ENCODE measurements around the gene ZNF865. TPM values are rescaled to one million over a fixed set of nuclear protein-coding genes. Genes with fewer than 3 reads are reported as not detected.

ZNF865 gene
- total RNA-seq, 1 donor from 2014 or later = 8.1 TPM

DNA sequence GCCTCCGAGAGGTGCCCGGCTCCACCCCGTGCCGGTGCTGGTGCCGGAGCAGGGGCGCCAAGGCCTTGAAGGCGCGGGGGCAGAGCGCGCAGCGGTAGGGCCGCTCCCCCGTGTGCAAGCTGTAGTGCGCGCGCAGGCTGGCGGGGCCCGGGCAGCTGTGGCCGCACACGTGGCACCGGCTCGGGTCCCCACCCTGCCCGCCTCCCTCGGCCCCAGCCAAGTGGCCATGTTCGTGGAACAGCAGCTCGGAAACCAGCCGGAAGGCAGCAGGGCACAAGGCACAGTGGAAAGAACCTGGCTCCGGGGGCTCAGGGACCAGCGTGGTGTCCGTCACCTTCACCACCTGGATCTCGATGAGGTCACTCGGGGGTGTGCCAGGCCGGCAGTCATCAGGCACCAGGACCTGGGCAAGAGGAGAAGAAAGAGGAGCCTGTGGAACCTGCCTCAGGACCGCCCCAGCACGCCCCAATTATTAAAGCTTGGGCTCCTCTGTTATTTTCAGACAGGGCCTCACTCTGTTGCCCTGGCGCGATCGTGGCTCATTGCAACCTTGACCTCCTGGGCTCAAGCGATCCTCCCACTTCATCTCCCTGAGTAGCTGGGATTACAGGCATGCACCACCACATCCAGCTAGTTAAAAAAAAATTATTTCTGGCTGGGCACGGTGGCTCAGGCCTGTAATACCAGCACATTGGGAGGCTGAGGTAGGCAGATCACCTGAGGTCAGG, 17.0 kb downstream of the ZNF865 start:
- DNase-seq (ENCODE audit: low spot score) = no peak

DNA sequence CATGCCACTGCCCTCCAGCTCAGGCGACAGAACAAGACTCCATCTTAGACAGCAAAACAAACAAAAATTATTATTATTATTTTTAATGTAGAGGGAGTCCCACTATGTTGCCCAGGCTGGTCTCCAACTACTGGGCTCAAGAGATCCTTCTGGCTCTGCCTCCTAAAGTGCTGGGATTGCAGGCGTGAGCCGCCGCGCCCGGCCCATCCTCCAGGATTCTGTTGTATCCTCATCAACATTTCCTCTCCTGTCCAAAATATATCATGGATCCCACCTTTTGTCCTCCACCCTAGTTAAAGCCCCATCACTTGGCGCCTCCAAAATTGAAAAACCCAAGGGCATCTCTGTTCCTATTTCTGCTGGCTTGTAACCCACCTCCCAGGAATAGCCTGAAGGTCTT, 17.7 kb downstream of the ZNF865 start:
- no peak for ATAC-seq
- no peak for DNase-seq (ENCODE audit: low spot score)

More for the DNA sequence above, 17.0 kb downstream of the ZNF865 start:
- no peak for ATAC-seq

DNA sequence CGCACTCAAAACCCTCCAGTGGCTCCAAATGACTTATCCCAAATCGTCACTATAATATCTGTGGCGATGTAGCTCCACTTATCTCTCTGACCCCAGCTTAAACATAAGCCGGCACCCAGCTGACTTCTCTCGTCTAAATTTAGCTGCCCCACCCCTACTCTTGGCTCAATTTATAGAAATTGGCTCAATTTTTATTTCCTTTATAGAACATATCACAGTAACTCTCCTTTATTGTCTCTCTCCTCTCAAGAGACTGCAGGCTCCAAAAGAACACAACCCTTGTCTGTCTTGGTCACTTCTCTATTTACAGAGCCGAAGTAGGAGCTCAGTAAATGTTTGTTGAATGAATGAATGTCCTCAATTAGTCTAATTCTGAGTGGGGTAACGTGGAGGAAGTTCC, 18.1 kb downstream of the ZNF865 start:
- no peak for DNase-seq (ENCODE audit: low spot score)
- ATAC-seq = no peak

DNA sequence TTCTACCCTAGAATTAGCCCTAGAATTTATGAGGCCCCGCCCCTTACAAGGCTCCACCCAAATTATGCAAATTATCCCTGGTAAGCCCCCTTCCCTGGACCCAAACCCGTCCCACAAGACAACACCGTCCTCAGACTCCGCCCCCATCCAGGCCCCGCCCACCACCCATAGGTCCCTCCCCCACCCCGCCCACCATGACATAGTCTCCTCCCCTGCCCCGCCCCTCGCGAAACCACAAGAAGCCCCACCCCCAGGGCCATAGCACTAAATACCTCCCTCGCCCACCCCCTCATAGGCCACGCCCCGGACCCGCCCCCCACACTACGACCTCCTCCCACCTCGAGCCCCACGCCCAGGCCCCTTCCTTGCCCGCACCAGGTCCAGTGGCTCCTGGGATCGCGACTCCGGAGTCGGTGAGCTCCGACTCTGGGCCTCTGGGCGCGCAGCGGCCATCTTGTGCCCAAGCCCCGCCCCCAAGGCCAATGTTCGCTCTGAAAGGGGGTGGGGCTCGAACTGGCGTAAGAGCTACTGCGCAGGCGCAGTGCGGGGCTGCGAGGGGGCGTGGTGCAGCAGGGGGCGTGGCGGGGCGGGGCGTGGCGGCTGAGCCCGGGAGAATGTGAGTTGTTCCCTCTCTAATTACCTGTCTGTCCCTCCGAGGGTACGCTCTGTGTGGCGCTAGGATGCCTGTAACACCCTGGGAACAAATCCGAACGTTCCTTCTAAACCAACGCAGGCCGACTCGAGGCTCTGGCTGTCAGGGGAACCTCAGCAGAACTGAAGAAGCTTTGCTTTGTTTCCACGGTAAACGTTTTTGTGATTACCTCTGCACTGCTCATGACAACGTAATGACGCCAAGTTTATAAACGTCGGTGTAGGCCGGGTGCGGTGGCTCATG, 18.9 kb downstream of the ZNF865 start, which contains the start of gene ZNF784:
Gene ZNF784, minus strand, starts transcription at position 458 of the 895 bp plus-strand sequence. Its CDS starts 5 bp downstream, at position 453.
- ATAC-seq (peak; percentile 93), DNase-seq (ENCODE audit: low spot score) (peak; percentile 92)

DNA sequence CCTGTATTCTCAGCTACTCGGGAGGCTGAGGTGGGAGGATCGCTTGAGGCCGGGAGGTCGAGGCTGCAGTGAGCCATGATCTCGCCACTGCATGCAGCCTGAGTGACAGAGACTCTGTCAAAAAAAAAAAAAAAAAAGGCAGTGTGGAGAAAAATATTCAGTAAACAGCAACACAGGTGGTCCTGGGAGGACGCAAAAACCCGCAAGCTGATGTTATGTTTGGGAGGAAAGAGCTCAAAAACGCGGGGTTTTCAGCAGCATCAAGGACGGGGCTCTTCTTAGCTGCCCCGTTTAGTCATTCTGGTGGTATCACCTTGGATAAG, 19.5 kb downstream of the ZNF865 start:
- DNase-seq (ENCODE audit: low spot score) = no peak
- ATAC-seq = no peak

DNA sequence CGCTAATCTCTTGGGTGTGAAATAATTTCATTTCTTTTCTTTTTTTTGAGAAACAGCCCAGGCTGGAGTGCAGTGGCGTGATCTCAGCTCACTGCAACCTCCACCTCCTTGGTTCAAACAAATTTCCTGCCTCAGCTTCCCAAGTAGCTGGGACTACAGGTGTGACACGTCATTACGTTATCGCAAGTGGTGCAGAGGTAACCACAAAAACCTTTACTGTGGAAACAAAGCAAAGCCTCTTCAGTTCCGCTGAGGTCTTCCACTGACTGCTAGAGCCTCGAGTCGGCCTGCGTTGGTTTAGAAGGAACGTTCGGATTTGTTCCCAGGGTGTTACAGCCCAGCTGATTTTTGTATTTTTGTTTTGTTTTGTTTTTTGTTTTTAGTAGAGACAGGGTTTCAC, 20.9 kb downstream of the ZNF865 start:
- DNase-seq (ENCODE audit: low spot score) = no peak

DNA sequence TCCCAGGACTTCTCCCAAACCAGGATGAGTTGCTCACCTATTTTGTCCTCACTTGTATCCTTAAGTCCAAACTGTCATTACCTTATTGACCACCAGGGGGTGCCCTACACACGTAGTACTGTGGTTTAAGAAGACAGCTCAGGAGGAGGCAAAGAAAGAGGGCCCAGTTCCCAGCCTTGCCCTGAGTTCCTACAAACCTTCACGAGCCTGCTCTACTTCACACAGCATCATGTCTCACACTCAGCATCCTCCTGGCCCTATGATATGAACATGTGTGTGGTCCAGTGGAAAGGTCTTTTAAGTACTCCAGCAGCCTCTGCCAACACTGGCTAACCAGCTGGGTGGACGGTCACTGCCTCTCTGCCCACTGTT, 27.0 kb downstream of the ZNF865 start:
- ATAC-seq = peak; percentile 80
- peak; percentile 81 for DNase-seq (ENCODE audit: low spot score)

More for the DNA sequence above, 20.9 kb downstream of the ZNF865 start:
- no peak for ATAC-seq

DNA sequence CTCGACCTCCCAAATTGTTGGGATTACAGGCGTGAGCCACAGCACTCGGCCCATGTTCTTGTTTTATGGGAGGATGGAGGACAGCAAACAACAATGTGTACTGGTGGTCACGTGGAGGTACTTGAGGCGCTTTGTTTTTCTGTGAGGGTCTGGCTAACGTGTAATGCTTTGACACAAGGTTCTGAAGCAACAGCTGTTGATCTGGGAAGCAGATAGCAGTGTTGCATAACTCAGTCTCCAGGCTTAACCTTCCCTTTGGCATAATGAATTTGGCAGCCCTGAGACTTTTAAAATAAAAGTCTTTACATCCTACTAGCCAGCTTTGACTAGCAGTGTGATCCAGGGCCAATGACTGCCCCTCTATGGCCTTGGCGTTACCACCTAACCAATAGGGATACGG, 28.4 kb downstream of the ZNF865 start:
- ATAC-seq (no peak), DNase-seq (ENCODE audit: low spot score) (no peak)

DNA sequence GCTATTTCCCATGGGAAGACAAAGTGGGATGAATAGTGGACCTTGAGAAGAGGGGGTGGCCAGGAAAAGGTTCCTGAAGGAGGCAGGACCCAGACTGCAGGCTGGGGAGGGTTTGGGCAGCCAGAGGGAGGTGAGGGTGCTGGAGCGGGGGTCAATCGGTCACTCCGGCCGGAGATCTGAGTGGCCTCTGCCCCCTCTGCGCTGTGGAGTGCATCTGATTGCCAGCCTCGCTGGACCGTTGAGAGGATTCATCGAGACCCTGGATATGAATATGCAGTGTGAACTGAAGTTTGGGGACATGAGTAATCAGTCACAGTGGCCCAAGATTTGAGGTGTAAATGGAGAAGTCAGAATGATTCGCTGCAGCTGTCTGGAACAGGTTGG, 29.9 kb downstream of the ZNF865 start:
- ATAC-seq (no peak), DNase-seq (ENCODE audit: low spot score) (peak; percentile 46)

DNA sequence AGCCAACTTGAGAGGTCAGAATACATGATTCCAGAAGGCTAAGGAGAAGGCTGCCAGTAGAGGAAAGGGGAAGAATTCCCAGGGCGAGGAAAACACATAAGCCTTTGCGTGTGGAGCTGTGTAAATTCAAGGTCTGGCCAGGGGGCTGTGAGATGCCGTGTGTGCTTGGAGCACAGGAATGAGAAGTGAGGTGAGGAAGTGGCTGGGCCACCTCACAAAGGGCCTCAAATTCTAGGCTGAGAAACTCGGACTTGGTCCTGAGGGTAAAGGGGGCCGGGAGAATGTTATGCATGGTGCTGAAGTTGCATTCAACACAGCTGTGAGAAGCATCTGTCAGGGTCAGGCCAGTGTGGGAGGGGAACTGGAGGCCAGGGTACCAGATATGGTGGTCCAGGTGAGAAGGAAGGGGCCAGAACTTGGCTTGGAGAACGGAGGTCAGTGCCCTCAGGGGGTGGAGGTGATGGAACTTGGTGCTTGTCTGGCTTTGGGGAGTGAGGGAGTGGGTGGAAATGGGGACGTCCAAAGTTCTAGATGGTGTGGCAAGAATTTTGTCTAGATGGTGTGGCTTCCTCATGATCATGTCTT, 30.5 kb downstream of the ZNF865 start:
- DNase-seq (ENCODE audit: low spot score) (no peak), ATAC-seq (no peak)

DNA sequence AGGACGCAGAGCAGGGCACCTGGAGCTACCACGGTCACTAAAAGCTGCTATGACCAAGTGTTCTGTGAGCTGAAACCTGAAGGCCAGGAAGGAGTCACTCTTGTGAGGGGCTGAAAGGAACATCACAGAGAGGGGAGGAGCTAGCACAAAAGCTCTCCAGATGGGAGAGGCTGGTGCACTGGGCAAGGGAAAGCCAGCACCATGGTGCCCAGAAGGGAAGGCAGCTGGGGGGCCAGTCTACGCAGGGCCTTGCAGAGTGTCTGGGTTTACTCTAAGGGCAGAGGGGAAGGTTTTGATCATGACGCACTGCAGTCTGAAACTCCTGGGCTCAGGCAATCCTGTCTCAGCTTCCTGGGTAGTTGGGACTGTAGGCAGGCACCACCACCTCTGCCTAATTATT, 31.3 kb downstream of the ZNF865 start:
- ATAC-seq (no peak), DNase-seq (ENCODE audit: low spot score) (no peak)

DNA sequence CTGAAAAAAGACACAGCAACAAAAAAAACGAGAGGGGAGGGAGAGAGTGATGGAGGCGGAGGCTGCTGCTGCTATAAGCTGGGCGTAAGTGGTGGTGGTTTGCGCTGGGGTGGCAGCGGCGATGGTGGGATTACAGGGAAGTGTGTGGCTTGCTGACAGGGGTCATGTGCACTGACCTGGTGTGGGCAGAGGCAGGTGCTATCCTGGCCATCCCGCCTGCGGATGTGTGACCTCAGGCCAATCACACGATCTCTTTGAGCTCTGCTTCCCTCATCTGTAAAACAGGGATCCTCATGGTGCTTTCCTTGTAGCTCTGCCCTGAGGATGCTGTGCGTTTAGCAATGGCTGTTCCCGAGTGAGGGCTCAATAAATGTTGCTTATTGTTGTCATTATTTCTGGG, 32.1 kb downstream of the ZNF865 start:
- ATAC-seq (no peak), DNase-seq (ENCODE audit: low spot score) (no peak)

DNA sequence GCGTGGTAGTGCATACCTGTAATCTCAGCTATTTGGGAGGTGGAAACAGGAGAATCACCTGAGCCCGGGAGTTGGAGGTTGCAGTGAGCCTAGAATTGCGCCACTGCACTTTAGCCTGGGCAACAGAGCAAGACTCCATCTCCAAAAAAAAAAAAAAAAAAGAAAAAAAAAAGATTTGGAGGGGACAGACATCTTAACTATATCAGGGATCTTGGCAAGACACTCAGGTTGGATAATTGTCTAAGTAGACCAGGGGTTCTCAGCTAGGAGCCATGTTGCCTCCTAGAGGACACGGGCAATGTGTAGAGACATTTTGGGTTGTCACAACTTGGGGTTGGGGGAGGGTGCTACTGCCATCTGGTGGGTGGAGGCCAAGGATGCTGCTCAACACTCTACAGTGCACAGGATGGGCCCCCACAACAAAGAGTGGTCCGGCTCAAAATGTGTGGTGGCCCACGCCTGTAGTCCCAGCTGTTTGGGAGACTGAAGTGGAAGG, 33.5 kb downstream of the ZNF865 start:
- DNase-seq (ENCODE audit: low spot score) = no peak
- no peak for ATAC-seq

DNA sequence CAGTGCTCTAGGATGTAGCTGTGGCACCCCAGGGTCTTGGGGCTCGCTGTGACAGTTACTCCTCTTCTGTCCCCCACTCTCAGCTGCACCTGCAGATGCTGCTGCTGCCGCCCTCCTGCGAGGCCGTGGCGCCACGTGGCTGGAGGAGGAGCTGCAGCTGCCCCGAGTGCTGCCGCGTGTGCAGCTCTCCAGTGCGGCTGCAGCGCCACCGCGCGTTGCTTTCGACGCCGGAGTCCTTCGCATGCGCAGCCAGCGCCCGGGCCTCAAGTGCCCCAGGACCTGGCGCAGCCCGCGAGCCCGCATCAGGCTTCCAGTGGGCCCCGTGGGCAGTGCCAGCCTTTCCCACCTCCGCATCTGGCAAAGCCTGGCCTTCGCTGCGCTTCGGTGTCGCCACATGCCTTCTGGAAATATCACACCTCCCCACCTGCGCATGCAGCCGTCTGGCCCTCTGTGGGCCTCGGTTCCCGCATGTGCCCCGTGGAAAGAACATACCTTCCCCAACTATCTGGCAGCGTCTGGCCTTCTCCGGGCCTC, 34.7 kb downstream of the ZNF865 start:
- peak; percentile 81 for DNase-seq (ENCODE audit: low spot score)
- ATAC-seq = peak; percentile 60

DNA sequence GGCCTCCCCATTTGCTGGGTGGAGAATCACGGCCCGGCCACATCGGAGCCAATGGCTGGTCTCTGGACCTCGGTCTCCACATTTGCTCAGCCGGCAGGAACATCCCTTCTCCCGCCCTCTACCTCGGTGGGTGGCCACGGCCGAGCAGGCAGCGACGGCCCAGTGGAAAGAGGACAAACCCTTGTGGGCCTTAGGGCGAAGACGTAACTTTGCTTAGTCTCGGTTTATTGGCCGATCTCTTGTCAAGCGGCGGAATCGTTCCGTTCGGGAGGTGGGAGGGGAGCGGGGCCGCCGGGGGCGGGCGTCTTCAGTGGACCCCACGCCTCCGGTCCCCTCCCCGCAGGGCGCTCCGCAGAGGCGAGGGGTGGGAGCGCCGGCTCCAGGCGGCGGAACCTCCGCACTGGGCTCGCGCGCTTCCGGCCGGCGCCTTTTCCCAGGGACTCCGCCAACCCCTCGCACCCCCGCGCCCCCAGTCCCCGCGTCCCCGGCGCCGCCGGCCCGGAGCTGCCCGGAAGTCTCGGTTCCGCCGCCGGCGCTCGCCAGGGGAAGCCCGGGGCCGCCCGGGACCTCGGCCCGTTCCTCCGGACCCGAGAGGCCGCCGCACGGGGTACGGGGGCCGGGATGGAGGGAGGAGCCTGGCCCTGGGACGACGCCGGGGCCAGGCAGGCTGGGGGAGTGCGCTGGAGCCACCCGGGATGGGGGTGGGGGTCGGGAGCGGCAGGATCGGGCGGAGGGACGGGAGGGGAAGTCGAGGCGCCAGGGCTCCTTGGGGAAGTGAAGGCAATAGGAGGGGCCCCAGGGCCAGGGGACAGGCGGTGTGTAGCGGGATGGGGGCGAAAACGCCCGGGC, 35.4 kb downstream of the ZNF865 start, which contains the start of gene ZNF580:
Gene ZNF580, plus strand, starts transcription at position 426 of the 849 bp plus-strand sequence. CDS start 1,507 bp downstream, outside the sequence.
- DNase-seq (ENCODE audit: low spot score) (peak; percentile 73), ATAC-seq (peak; percentile 73)

DNA sequence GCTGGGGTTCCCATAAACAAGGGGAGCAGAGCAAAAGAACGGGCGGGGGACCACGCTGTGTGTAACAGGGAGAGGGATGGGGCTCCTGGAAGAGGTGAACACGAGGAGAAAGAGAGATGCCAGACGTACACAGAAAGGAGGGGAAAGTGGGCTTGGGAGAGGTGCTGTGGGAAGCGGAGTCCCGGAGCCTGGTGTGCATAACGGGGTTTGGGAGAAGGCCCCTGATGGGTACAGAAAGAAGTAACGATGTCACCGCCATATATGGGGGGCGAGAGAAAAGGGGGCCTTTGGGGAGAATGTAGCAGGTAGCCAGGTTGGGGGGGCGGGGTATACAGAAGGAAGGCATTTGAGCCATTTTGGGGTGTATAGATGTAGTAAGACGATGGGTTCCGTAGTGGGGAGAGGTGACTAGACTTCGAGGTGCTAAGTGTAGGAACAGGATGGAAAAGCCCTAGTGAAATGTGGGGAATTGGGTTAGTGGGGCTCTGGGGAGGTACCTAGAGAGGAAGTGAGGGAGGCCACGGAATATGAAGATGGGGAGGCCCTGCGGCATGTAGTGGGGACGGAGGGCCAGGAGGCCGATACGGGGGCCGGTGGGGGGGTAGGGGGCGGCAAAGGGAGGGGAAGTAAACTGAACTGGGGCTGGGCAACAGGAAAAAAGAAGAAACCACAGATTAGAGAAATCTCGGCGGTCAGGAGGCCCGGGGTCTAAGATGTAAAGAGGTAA, 36.1 kb downstream of the ZNF865 start:
- no peak for DNase-seq (ENCODE audit: low spot score)
- ATAC-seq = no peak

DNA sequence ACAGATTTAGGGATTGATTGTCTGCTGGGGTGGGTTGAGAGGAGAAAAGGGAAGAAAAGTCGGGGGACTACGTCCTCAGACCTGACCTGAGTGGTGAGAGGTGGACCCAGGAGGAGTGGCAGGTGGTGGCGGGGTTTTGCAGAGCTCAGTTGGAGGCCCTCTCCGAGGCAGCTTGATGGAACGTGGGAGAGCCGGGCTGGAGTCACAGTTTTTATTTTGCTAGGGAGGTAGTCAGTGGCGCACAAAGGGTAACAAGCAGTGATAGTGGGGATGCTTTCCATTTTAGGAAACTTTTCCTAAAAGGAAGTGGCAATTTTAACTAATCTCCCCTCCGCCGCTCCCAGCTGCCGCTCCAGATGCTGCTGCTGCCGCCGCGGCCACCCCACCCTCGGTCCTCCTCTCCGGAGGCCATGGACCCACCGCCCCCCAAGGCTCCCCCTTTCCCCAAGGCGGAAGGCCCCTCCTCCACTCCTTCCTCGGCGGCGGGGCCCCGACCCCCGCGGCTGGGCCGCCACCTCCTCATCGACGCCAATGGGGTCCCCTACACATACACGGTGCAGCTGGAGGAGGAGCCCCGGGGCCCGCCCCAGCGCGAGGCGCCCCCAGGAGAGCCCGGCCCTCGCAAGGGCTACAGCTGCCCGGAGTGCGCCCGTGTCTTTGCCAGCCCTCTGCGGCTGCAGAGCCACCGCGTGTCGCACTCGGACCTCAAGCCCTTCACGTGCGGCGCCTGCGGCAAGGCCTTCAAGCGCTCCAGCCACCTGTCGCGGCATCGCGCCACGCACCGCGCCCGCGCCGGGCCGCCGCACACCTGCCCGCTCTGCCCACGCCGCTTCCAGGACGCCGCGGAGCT, 36.9 kb downstream of the ZNF865 start:
- DNase-seq (ENCODE audit: low spot score) = no peak
- ATAC-seq = peak; percentile 3

DNA sequence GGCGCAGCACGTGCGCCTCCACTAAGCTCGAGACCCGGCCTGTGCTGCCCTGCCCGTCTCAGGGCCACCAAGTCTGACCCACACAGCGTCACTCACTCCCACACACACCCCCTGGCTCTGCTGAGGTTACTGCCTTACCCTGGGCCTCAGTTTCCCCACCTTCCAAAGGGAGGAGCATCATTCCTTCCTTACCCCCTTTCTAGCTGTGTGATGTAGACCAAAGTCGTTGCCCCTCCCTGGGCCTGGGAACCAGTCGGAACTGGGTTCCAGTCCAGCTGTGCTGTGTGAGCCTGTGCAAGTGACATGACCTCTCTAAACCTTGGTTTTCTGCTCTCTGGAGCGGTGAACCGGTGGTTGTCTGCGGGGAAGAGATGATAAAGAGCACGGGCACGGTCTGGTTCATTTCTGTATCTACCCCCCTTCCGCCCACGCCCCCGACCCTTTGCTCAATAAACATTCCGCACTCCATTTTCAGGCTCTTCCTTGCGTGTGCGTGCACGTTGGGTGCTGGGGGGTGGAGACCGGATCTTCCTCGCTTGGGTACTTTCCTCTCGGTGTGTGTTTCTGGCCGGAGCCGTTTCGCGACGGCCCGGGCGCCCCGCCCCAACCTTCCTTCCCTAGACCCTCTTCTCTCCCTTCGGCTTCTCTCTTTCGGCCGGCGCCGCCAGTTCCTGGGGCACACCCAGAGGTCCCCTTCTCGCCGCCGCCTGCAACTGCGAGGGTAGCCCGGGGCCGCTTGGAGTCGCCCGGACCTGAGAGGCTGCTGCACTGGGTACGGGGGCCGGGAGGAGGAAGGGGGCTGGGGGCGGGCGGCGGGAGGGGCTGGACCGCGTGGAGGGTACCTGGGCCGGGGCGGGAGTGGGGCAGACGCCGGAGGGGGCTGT, 37.8 kb downstream of the ZNF865 start, which contains the start of gene ZNF581:
Gene ZNF581, plus strand, starts transcription at position 647 of the 884 bp plus-strand sequence. CDS start 923 bp downstream, outside the sequence.
- ATAC-seq = peak; percentile 56
- peak; percentile 78 for DNase-seq (ENCODE audit: low spot score)
